ENCODE data around the gene TNFRSF19.

- no peak for TF ChIP-seq CTCF (IDR thresholded peaks at IDR 0.05 in 4 of 5, conservative IDR thresholded peaks at IDR 0.05 in 1 of 5)
- TF ChIP-seq POLR2A (IDR thresholded peaks at IDR 0.05), result no peak
Measured at GRCh38 chr13:23658929-23659541, 88.8 kb downstream of the TNFRSF19 start.
